Upper lobe of left lung (tissue), 4 donors: Measurements from ENCODE around the gene ANKMY1.

ENCODE experiments used
- CTCF ChIP-seq, 6 experiments: fragments of 450-650 bp in 4 of 6; fragments of 200-600 bp in 2 of 6; sonication (generic) in 2 of 6; IDR thresholded peaks; one replicate each; pipeline ENCODE4 v1.5.1; 2016 to 2019; ENCODE audit warnings: antibody characterized with exemption in 6 of 6
- EP300 ChIP-seq, 4 donors: sonication (generic); formaldehyde crosslinking; IDR thresholded peaks; one replicate each; pipeline ENCODE4 v1.5.1; 2017; ENCODE audit warnings: antibody characterized with exemption in 4 of 4, control low read depth in 2 of 4
- POLR2AphosphoS5 ChIP-seq, 2 donors: sonication (generic); formaldehyde crosslinking; IDR thresholded peaks; one replicate each; pipeline ENCODE4 v1.5.1; 2017; ENCODE audit warnings: antibody characterized with exemption in 2 of 2

- TF ChIP-seq POLR2AphosphoS5 (IDR thresholded peaks at IDR 0.05) = no peak
- no peak for TF ChIP-seq CTCF (IDR thresholded peaks at IDR 0.05)
- no peak for TF ChIP-seq EP300 (IDR thresholded peaks at IDR 0.05)
Measured at GRCh38 chr2:240463866-240464481, 93.8 kb downstream of the ANKMY1 start.
